IMR-90 (cell line): ENCODE measurements around the gene CNTN5. TPM values are rescaled to one million over a fixed set of nuclear protein-coding genes. Genes with fewer than 3 reads are reported as not detected.

Experiments used
- ATAC-seq: fragments of 200-7000 bp; cut with Tn5 transposase; 2 replicates; pipeline ENCODE4 v1.9.1; 2020; ENCODE audit warnings: low read depth, mild to moderate bottlenecking, moderate library complexity
- BruUV-seq: library from RNA; stranded (reverse); fragments of 400-500 nt; replicated peaks from 2 replicates; lab custom pipeline; 2021; lab: Mats Ljungman, UMichigan
- CTCF ChIA-PET: fragments of 300-600 bp; formaldehyde crosslinking; extraction: SDS; loops from one replicate; lab custom pipeline; 2021; ENCODE audit warnings: antibody characterized with exemption; lab: Yijun Ruan, JAX
- POLR2A ChIA-PET: fragments of 300-600 bp; sonication (Branson Sonifier 250); formaldehyde crosslinking; loops from one replicate; lab custom pipeline; 2022; ENCODE audit warnings: antibody characterized with exemption; ENCODE audit not compliant: unreplicated experiment; lab: Charles Lee
- DNase-seq: peaks from one replicate; pipeline ENCODE4 v3.0.0; 2013
- H2AFZ ChIP-seq: replicated peaks from 2 replicates; pipeline ENCODE3; 2013; ENCODE audit warnings: low read length, mild to moderate bottlenecking; ENCODE audit not compliant: poor library complexity
- H2AK5ac ChIP-seq: 2 replicates; pipeline ENCODE4 v1.6.1; 2013; ENCODE audit warnings: low read depth, low read length, inconsistent platforms
- H2AK9ac ChIP-seq: replicated peaks from 2 replicates; pipeline ENCODE3; 2013; ENCODE audit warnings: mild to moderate bottlenecking, low read depth, low read length, moderate library complexity; ENCODE audit not compliant: poor library complexity
- H2BK120ac ChIP-seq: 2 replicates; pipeline ENCODE4 v1.6.1; 2013; ENCODE audit warnings: low read depth, low read length, inconsistent platforms
- H2BK15ac ChIP-seq: 3 replicates; pipeline ENCODE4 v1.6.1; 2013; ENCODE audit warnings: low read depth, low read length, inconsistent platforms
- H2BK20ac ChIP-seq: 2 replicates; pipeline ENCODE4 v1.6.1; 2013; ENCODE audit warnings: low read depth, mild to moderate bottlenecking, inconsistent platforms, low read length, moderate library complexity
- H2BK5ac ChIP-seq: 2 replicates; pipeline ENCODE4 v1.6.1; 2013; ENCODE audit warnings: mild to moderate bottlenecking, low read depth, low read length, inconsistent platforms; ENCODE audit not compliant: poor library complexity, severe bottlenecking
- H3K14ac ChIP-seq: replicated peaks from 2 replicates; pipeline ENCODE4 v1.6.1; 2013; ENCODE audit warnings: low read depth, low read length, inconsistent platforms
- H3K18ac ChIP-seq: 2 replicates; pipeline ENCODE4 v1.6.1; 2013; ENCODE audit warnings: low read depth, low read length, control low read depth
- H3K23ac ChIP-seq: 2 replicates; pipeline ENCODE4 v1.6.1; 2013; ENCODE audit warnings: low read depth, low read length, inconsistent platforms
- H3K27ac ChIP-seq: 2 replicates; pipeline ENCODE4 v1.5.1; 2013; ENCODE audit warnings: mild to moderate bottlenecking, control low read depth, low read length; ENCODE audit not compliant: insufficient read depth
- H3K27me3 ChIP-seq: 2 replicates; pipeline ENCODE4 v1.6.1; 2013; ENCODE audit warnings: low read length; ENCODE audit not compliant: control insufficient read depth, insufficient read depth
- H3K36me3 ChIP-seq: 2 replicates; pipeline ENCODE4 v1.6.1; 2013; ENCODE audit warnings: low read length, mixed read lengths; ENCODE audit not compliant: control insufficient read depth, insufficient read depth
- H3K4ac ChIP-seq: 2 replicates; pipeline ENCODE4 v1.6.1; 2013; ENCODE audit warnings: low read depth, low read length, inconsistent platforms
- H3K4me1 ChIP-seq: 2 replicates; pipeline ENCODE4 v1.6.1; 2013; ENCODE audit warnings: low read length, mixed read lengths; ENCODE audit not compliant: control insufficient read depth, insufficient read depth
- H3K4me2 ChIP-seq: 2 replicates; pipeline ENCODE4 v1.6.1; 2013; ENCODE audit warnings: low read depth, mild to moderate bottlenecking, control low read depth, low read length, moderate library complexity
- H3K4me3 ChIP-seq: 2 replicates; pipeline ENCODE4 v1.5.1; 2013; ENCODE audit warnings: low read depth, mild to moderate bottlenecking, control low read depth, low read length, moderate library complexity; ENCODE audit not compliant: insufficient read depth
- H3K56ac ChIP-seq: 2 replicates; pipeline ENCODE4 v1.6.1; 2013; ENCODE audit warnings: low read length, inconsistent platforms; ENCODE audit not compliant: insufficient read depth; ENCODE audit errors: extremely low read depth
- H3K79me1 ChIP-seq, 2 experiments: 2 replicates each; pipeline ENCODE4 v1.6.1; 2013; ENCODE audit warnings: low read length in 2 of 2, inconsistent platforms in 1 of 2, low read depth in 1 of 2
- H3K9ac ChIP-seq: 2 replicates; pipeline ENCODE4 v1.6.1; 2013; ENCODE audit warnings: low read depth, low read length, control low read depth
- H3K9me1 ChIP-seq: 2 replicates; pipeline ENCODE4 v1.6.1; 2013; ENCODE audit warnings: low read length, inconsistent platforms; ENCODE audit not compliant: insufficient read depth
- H3K9me3 ChIP-seq: 2 replicates; pipeline ENCODE4 v1.6.1; 2013; ENCODE audit warnings: low read length; ENCODE audit not compliant: control insufficient read depth, insufficient read depth
- H4K20me1 ChIP-seq: 2 replicates; pipeline ENCODE4 v1.6.1; 2013; ENCODE audit warnings: low read length, inconsistent platforms; ENCODE audit not compliant: insufficient read depth
- H4K5ac ChIP-seq: 2 replicates; pipeline ENCODE4 v1.6.1; 2013; ENCODE audit warnings: mild to moderate bottlenecking, low read depth, low read length, control low read depth
- H4K8ac ChIP-seq, 2 experiments: 2 replicates each; pipeline ENCODE4 v1.6.1; 2013; ENCODE audit warnings: low read depth in 2 of 2, low read length in 2 of 2, control low read depth in 1 of 2, inconsistent platforms in 1 of 2
- H4K91ac ChIP-seq: 2 replicates; pipeline ENCODE4 v1.6.1; 2013; ENCODE audit warnings: low read depth, low read length, inconsistent platforms; ENCODE audit not compliant: insufficient read depth
- BHLHE40 ChIP-seq: fragments of 150-350 bp; IDR thresholded peaks from 2 replicates; pipeline ENCODE4 v1.6.1; 2016; ENCODE audit warnings: mild to moderate bottlenecking, low read depth, low read length
- CEBPB ChIP-seq: IDR thresholded peaks from 2 replicates; pipeline ENCODE4 v1.6.1; 2012; ENCODE audit warnings: low read depth, low read length, improper control_type of control experiment
- CTCF ChIP-seq: conservative IDR thresholded peaks from 2 replicates; pipeline ENCODE4 v1.5.1; 2012; ENCODE audit warnings: mild to moderate bottlenecking, low read depth, low read length, improper control_type of control experiment
- ELK1 ChIP-seq: fragments of 150-350 bp; IDR thresholded peaks from 2 replicates; pipeline ENCODE4 v1.6.1; 2016; ENCODE audit warnings: low read depth, mild to moderate bottlenecking, low read length, moderate library complexity, borderline replicate concordance
- FOS ChIP-seq: fragments of 150-350 bp; IDR thresholded peaks from 2 replicates; pipeline ENCODE4 v1.6.1; 2016; ENCODE audit warnings: low read depth, low read length
- MAFK ChIP-seq: IDR thresholded peaks from 2 replicates; pipeline ENCODE4 v1.6.1; 2012; ENCODE audit warnings: low read depth, low read length, improper control_type of control experiment
- MAZ ChIP-seq: IDR thresholded peaks from 2 replicates; pipeline ENCODE4 v1.6.1; 2012; ENCODE audit warnings: low read depth, mild to moderate bottlenecking, low read length, improper control_type of control experiment, moderate library complexity, borderline replicate concordance
- RCOR1 ChIP-seq: IDR thresholded peaks from 2 replicates; pipeline ENCODE4 v1.6.1; 2012; ENCODE audit warnings: mild to moderate bottlenecking, low read length, improper control_type of control experiment; ENCODE audit not compliant: insufficient replicate concordance
- SMC3 ChIP-seq: fragments of 150-350 bp; IDR thresholded peaks from 2 replicates; pipeline ENCODE4 v1.6.1; 2016; ENCODE audit warnings: low read depth, mild to moderate bottlenecking, antibody characterized with exemption, low read length, moderate library complexity
- WGBS, 2 experiments: methylation state at CpG; one replicate each; pipeline versions ENCODE4 v1.1.5 to v1.1.7; 2013; ENCODE audit warnings: missing lambda C conversion rate in 2 of 2; ENCODE audit not compliant: insufficient read length in 1 of 2; ENCODE audit errors: extremely low coverage in 2 of 2; 5-methylcytosine and 5-hydroxymethylcytosine counted together
- dilution Hi-C: fragments of 300-500 bp; cut with HindIII; formaldehyde crosslinking; loops from one replicate; pipeline ENCODE4 v1.14.3; 2018; ENCODE audit warnings: low sequenced_read_pairs; ENCODE audit not compliant: unreplicated experiment
- in situ Hi-C: fragments of 300-500 bp; cut with MboI; formaldehyde crosslinking; loops from 3 replicates; pipeline ENCODE4 v1.14.3; 2019; ENCODE audit warnings: low sequenced_read_pairs, inconsistent platforms, mixed read lengths
- intact Hi-C: fragments of 100-400 bp; cut with micrococcal nuclease; formaldehyde crosslinking; loops from 2 replicates; pipeline ENCODE4 v1.10.0; 2022
- polyA plus RNA-seq, 3 experiments: library from polyadenylated mRNA; depleted of rRNA; stranded (reverse); fragments of >200 nt; gene quantifications; 2 replicates each; pipeline ENCODE4 v1.2.3, GENCODE V29; 2012; ENCODE audit warnings: low replicate concordance in 1 of 3
- total RNA-seq: library from RNA; depleted of rRNA; stranded (reverse); fragments of >200 nt; gene quantifications from 2 replicates; pipeline ENCODE4 v1.2.3, GENCODE V29; 2012

The CNTN5 gene
- total and polyA plus RNA-seq, 2 of the 4 experiments (the other 2 are of a cell fraction): not detected

DNA sequence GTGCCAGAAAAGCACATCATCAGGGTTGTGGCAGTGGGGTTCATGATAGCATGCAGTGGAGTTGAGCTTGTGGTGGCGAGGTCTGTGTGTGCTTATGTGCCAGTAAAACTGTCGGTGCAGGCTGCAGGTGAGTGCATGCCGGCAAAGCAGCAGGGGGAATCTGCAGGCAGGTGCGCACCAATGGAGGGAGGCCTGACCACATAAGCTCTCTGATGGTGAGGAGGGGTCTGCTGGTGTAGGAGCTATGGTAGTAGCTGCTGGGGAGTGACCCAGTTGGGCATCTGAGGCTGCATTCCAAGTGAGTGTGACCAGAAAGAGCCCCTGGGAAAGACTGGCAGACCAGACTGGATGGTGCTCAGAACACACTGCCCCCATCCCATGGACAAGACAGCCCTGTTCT is 121.5 kb downstream of the CNTN5 start:
- Histone ChIP-seq H4K20me1 (no peaks in the 10 kb centered on the region), H2BK120ac (no peak overlapping the region), H2BK5ac (no peak overlapping the region), H2AK9ac (no peak overlapping the region), H3K4ac (no peak overlapping the region), H3K9me1 (no peaks in the 10 kb centered on the region), H3K4me2 (no peak overlapping the region), H3K36me3 (no peaks in the 10 kb centered on the region), H3K23ac (no peak overlapping the region), H3K9ac (no peak overlapping the region), H3K4me3 (no peak overlapping the region), H2AK5ac (no peak overlapping the region), H4K8ac (no peak overlapping the region), H3K56ac (no peak overlapping the region), H4K91ac (no peak overlapping the region), H2BK20ac (no peak overlapping the region), H3K14ac (no peak overlapping the region), H3K18ac (no peak overlapping the region), H3K27ac (no peak overlapping the region), H2AFZ (no peak overlapping the region), H3K27me3 (no peaks in the 10 kb centered on the region), H3K9me3 (no peaks in the 10 kb centered on the region; the same call in 1 of the 2 replicates), H3K79me1 (no peaks in the 10 kb centered on the region), H2BK15ac (no peak overlapping the region), H4K5ac (no peak overlapping the region), H3K4me1 (no peaks in the 10 kb centered on the region)
- ChIA-PET CTCF (no interaction called here), POLR2A (no interaction called here)
- DNase-seq: no peak
- intact Hi-C loops: no loop called here
- in situ Hi-C loops: no loop called here
- BruUV-seq: no TSS peak
- no peak for ATAC-seq
- 46% methylated on average over 3 of the region's 4 CpGs; no CpG with 5 or more reads in 1 of the 2 experiments for WGBS, 2 experiments
- dilution Hi-C loops: no loop called here
- TF ChIP-seq BHLHE40 (no peak), ELK1 (no peak), SMC3 (no peak), RCOR1 (no peak), FOS (no peak), MAFK (no peak), MAZ (no peak), CTCF (no peak), CEBPB (no peak)
